WTC11 (cell line): ENCODE data around the gene SIM2. TPM values are rescaled to one million over a fixed set of nuclear protein-coding genes. Genes with fewer than 3 reads are reported as not detected.

ENCODE experiments used
- ATAC-seq: fragments of 200-7000 bp; cut with Tn5 transposase; 2 replicates; pipeline ENCODE4 v1.10.0; 2021; ENCODE audit warnings: mild to moderate bottlenecking, moderate library complexity
- CTCF ChIA-PET: fragments of 300-600 bp; sonication (Branson Sonifier 250); formaldehyde crosslinking; loops from one replicate; lab custom pipeline; 2021; ENCODE audit warnings: antibody characterized with exemption; lab: Charles Lee
- POLR2A ChIA-PET: fragments of 350-600 bp; sonication (Branson Sonifier 250); formaldehyde crosslinking; loops from one replicate; lab custom pipeline; 2021; ENCODE audit warnings: antibody characterized with exemption; lab: Charles Lee
- DNase-seq: peaks from one replicate; pipeline ENCODE4 v3.0.0; 2021; ENCODE audit warnings: low spot score
- H3K27ac Mint-ChIP-seq: 2 replicates; pipeline ENCODE4 v1.8.0; 2021; ENCODE audit warnings: mixed read lengths
- H3K27me3 Mint-ChIP-seq: 2 replicates; pipeline ENCODE4 v1.8.0; 2021; ENCODE audit warnings: low read depth, mild to moderate bottlenecking, moderate library complexity, mixed read lengths
- H3K36me3 Mint-ChIP-seq: 2 replicates; pipeline ENCODE4 v1.8.0; 2021; ENCODE audit warnings: mixed read lengths
- H3K4me1 Mint-ChIP-seq: 2 replicates; pipeline ENCODE4 v1.8.0; 2022; ENCODE audit warnings: mixed read lengths
- H3K4me3 Mint-ChIP-seq: 2 replicates; pipeline ENCODE4 v1.8.0; 2021; ENCODE audit warnings: mild to moderate bottlenecking, moderate library complexity, mixed read lengths
- H3K9me3 Mint-ChIP-seq: 2 replicates; pipeline ENCODE4 v1.8.0; 2021; ENCODE audit warnings: mixed read lengths
- CREB1 ChIP-seq: sonication (generic); formaldehyde crosslinking; IDR thresholded peaks from 2 replicates; pipeline ENCODE4 v1.8.0; 2023; ENCODE audit warnings: mild to moderate bottlenecking, missing genetic modification reagents
- ELF4 ChIP-seq: sonication (generic); formaldehyde crosslinking; IDR thresholded peaks from 2 replicates; pipeline ENCODE4 v1.8.1; 2022; ENCODE audit warnings: low read depth, mild to moderate bottlenecking, moderate library complexity, missing genetic modification reagents
- EMX1 ChIP-seq: fragments of 250-450 bp; sonication (Bioruptor Pico); IDR thresholded peaks from 2 replicates; pipeline ENCODE4 v1.8.0; 2021; ENCODE audit warnings: mild to moderate bottlenecking
- HMGA2 ChIP-seq: fragments of 250-450 bp; sonication (Bioruptor Pico); IDR thresholded peaks from 2 replicates; pipeline ENCODE4 v1.4.0; 2021; ENCODE audit warnings: mild to moderate bottlenecking, moderate library complexity
- IRF2 ChIP-seq: sonication (generic); formaldehyde crosslinking; IDR thresholded peaks from 2 replicates; pipeline ENCODE4 v1.8.0; 2022; ENCODE audit warnings: low read depth, missing genetic modification reagents, borderline replicate concordance
- NFE2L1 ChIP-seq: sonication (generic); formaldehyde crosslinking; IDR thresholded peaks from 2 replicates; pipeline ENCODE4 v1.8.1; 2023; ENCODE audit warnings: missing genetic modification reagents
- NR3C1 ChIP-seq: sonication (generic); formaldehyde crosslinking; conservative IDR thresholded peaks from 2 replicates; pipeline ENCODE4 v1.8.1; 2023; ENCODE audit warnings: low read depth, mild to moderate bottlenecking, missing genetic modification reagents
- OVOL2 ChIP-seq: fragments of 250-450 bp; sonication (Bioruptor Pico); IDR thresholded peaks from 2 replicates; pipeline ENCODE4 v1.9.0; 2021; ENCODE audit warnings: mild to moderate bottlenecking, borderline replicate concordance
- RORB ChIP-seq: fragments of 250-450 bp; sonication (Bioruptor Pico); IDR thresholded peaks from 2 replicates; pipeline ENCODE4 v1.9.0; 2021; ENCODE audit warnings: mild to moderate bottlenecking
- SMAD4 ChIP-seq: sonication (generic); formaldehyde crosslinking; IDR thresholded peaks from 2 replicates; pipeline ENCODE4 v1.8.0; 2022; ENCODE audit warnings: mild to moderate bottlenecking, missing genetic modification reagents
- SOX15 ChIP-seq: fragments of 250-450 bp; sonication (Bioruptor Pico); IDR thresholded peaks from 2 replicates; pipeline ENCODE4 v1.9.0; 2021; ENCODE audit warnings: mild to moderate bottlenecking
- STAT6 ChIP-seq: sonication (generic); formaldehyde crosslinking; conservative IDR thresholded peaks from 2 replicates; pipeline ENCODE4 v1.8.1; 2023; ENCODE audit warnings: mild to moderate bottlenecking, low read depth, missing genetic modification reagents, moderate library complexity
- TP53 ChIP-seq: sonication (generic); formaldehyde crosslinking; IDR thresholded peaks from 2 replicates; pipeline ENCODE4 v1.8.1; 2023; ENCODE audit warnings: mild to moderate bottlenecking, missing genetic modification reagents
- ZMAT4 ChIP-seq: fragments of 250-450 bp; sonication (Bioruptor Pico); IDR thresholded peaks from 2 replicates; pipeline ENCODE4 v1.9.0; 2021; ENCODE audit warnings: mild to moderate bottlenecking
- ZNF263 ChIP-seq: sonication (generic); formaldehyde crosslinking; IDR thresholded peaks from 2 replicates; pipeline ENCODE4 v1.8.1; 2022; ENCODE audit warnings: low read depth, mild to moderate bottlenecking, moderate library complexity, missing genetic modification reagents
- ZNF396 ChIP-seq: fragments of 250-450 bp; sonication (Bioruptor Pico); IDR thresholded peaks from 2 replicates; pipeline ENCODE4 v1.8.0; 2021; ENCODE audit warnings: mild to moderate bottlenecking, moderate library complexity, borderline replicate concordance
- ZNF416 ChIP-seq: fragments of 250-450 bp; sonication (Bioruptor Pico); IDR thresholded peaks from 2 replicates; pipeline ENCODE4 v1.9.0; 2021; ENCODE audit warnings: mild to moderate bottlenecking, inconsistent platforms
- total RNA-seq: library from RNA; stranded (reverse); gene quantifications from 3 replicates; pipeline ENCODE4 v1.2.3, GENCODE V29; 2021
- TF ChIP-seq, protein P1 (sequence below): fragments of 250-450 bp; sonication (Bioruptor Pico); IDR thresholded peaks from 2 replicates; pipeline ENCODE4 v1.9.0; 2021; ENCODE audit warnings: moderate library complexity, mild to moderate bottlenecking, inconsistent platforms, borderline replicate concordance
- TF ChIP-seq, protein P2 (sequence below): sonication (generic); formaldehyde crosslinking; IDR thresholded peaks from 2 replicates; pipeline ENCODE4 v1.8.1; 2023; ENCODE audit warnings: mild to moderate bottlenecking, missing genetic modification reagents
- TF ChIP-seq, protein P3 (sequence below): sonication (generic); formaldehyde crosslinking; IDR thresholded peaks from 2 replicates; pipeline ENCODE4 v1.8.1; 2022; ENCODE audit warnings: low read depth, missing genetic modification reagents, borderline replicate concordance

The SIM2 gene
- total RNA-seq, 1 experiment from 2014 or later = 0.17 TPM

DNA sequence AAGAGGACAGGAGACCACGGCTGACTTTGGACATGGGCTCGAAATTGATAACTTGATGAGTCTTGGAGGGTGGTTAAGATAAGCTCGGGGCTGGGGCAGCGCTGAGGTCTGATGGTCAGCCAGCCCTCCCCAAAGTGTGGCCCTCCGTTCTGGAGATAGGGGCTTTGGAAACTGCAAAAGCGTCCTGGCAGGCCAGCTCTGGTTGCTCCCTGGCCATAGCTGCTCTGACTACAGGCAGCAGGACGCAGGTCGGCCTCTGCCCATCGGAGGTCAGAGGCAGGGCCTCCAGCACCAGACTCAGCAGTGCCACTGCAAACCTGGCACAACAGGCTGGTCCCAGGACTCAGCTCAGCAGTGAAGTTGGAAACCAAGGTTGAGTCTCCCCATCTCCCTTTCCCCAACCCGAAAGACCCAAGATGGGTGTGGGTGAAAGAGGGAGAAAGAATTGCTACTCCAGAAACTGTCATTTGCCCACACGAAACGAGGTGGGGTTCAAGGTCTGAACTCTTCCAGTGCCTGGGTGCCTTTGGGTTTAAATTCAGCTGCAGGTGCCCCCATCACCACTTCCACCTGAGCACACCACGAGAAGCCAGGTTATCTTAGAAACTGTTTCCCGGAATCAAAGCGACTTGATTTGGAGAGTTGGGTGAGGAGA lies 4.8 kb downstream of the SIM2 start (continued):
- TF ChIP-seq ZNF263 (CRISPR knock-in tag) (no peak), OVOL2 (no peak), HMGA2 (no peak), ZNF396 (CRISPR knock-in tag) (no peak), TP53 (CRISPR knock-in tag) (no peak), EMX1 (CRISPR knock-in tag) (no peak), SOX15 (CRISPR knock-in tag) (no peak), NR3C1 (CRISPR knock-in tag) (no peak), ZMAT4 (CRISPR knock-in tag) (no peak)
- TF ChIP-seq, protein P1, sequence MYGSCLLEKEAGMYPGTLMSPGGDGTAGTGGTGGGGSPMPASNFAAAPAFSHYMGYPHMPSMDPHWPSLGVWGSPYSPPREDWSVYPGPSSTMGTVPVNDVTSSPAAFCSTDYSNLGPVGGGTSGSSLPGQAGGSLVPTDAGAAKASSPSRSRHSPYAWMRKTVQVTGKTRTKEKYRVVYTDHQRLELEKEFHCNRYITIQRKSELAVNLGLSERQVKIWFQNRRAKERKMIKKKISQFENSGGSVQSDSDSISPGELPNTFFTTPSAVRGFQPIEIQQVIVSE (CRISPR knock-in tag) = no peak
- TF ChIP-seq, protein P2, sequence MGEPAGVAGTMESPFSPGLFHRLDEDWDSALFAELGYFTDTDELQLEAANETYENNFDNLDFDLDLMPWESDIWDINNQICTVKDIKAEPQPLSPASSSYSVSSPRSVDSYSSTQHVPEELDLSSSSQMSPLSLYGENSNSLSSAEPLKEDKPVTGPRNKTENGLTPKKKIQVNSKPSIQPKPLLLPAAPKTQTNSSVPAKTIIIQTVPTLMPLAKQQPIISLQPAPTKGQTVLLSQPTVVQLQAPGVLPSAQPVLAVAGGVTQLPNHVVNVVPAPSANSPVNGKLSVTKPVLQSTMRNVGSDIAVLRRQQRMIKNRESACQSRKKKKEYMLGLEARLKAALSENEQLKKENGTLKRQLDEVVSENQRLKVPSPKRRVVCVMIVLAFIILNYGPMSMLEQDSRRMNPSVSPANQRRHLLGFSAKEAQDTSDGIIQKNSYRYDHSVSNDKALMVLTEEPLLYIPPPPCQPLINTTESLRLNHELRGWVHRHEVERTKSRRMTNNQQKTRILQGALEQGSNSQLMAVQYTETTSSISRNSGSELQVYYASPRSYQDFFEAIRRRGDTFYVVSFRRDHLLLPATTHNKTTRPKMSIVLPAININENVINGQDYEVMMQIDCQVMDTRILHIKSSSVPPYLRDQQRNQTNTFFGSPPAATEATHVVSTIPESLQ (CRISPR knock-in tag) = no peak

GRCh38 chr21:36704281-36704957 lies 5.5 kb downstream of the SIM2 start:
- POLR2A ChIA-PET = no interaction called here
- peaks cover 64% of the 10 kb centered on the region for H3K4me1 Mint-ChIP-seq
- ATAC-seq = no peak
- CTCF ChIA-PET = interaction anchor here (0.8 to 1.9 kb wide), 3 partner anchors 8 to 213 kb away, joined by 5 to 8 read pairs (median 5); no protein-coding TSS in a partner anchor
- no peaks in the 10 kb centered on the region; the same call in 1 of the 2 replicates for H3K36me3 Mint-ChIP-seq
- TF ChIP-seq STAT6 (no peak), ELF4 (CRISPR knock-in tag) (no peak), CREB1 (no peak), NFE2L1 (CRISPR knock-in tag) (no peak), OVOL2 (no peak), SMAD4 (no peak), IRF2 (no peak), RORB (CRISPR knock-in tag) (no peak), ZNF416 (no peak)
- TF ChIP-seq, protein P3, sequence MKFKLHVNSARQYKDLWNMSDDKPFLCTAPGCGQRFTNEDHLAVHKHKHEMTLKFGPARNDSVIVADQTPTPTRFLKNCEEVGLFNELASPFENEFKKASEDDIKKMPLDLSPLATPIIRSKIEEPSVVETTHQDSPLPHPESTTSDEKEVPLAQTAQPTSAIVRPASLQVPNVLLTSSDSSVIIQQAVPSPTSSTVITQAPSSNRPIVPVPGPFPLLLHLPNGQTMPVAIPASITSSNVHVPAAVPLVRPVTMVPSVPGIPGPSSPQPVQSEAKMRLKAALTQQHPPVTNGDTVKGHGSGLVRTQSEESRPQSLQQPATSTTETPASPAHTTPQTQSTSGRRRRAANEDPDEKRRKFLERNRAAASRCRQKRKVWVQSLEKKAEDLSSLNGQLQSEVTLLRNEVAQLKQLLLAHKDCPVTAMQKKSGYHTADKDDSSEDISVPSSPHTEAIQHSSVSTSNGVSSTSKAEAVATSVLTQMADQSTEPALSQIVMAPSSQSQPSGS (CRISPR knock-in tag) = no peak
- TF ChIP-seq, all 79 proteins: peak for 0
- Mint-ChIP-seq H3K4me3 (peak overlapping the region; percentile 58), H3K9me3 (no peaks in the 10 kb centered on the region), H3K27me3 (peaks cover 100% of the 10 kb centered on the region), H3K27ac (no peak overlapping the region)
- DNase-seq = no peak
